ENCODE measurements around the gene ERC2.

ERC2 gene

DNA sequence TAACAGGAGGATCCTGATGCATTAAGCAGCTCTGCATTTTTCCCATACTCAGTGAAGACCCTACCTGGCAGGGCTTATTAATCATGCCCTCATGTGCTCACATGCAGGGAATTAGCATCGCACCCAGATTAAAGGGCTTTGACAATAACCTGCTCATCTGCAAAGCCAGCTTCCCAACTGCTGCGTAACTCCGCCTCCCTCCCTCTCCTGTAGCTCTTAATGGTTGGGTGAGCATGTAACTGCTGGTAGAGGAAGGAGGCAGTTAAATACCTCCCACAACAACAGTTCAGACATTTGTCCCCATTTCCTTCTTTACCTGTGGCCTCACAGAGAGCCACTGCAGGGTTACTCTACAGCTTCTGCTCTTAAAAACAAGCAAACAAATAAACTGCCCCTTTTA is 777.5 kb downstream of the ERC2 start:
- Histone ChIP-seq H3K79me2 (ENCODE audit: insufficient read depth, low read length) (no peaks in the 10 kb centered on the region), H3K4me2 (ENCODE audit: low read depth, low read length, poor library complexity, severe bottlenecking) (peak overlapping the region; percentile 70), H3K27me3 (ENCODE audit: insufficient read depth, low read length, poor library complexity, severe bottlenecking) (no peaks in the 10 kb centered on the region), H2AFZ (ENCODE audit: low read length) (peak overlapping the region; percentile 25), H3K4me3 (ENCODE audit: low read length, poor library complexity, severe bottlenecking) (peak overlapping the region; percentile 38), H3K4me1 (ENCODE audit: insufficient read depth, low read length, poor library complexity, severe bottlenecking) (peaks cover 40% of the 10 kb centered on the region), H3F3A (ENCODE audit: low read depth) (no peaks in the 10 kb centered on the region), H3K9me3 (ENCODE audit: insufficient read depth, low read depth, low read length) (no peaks in the 10 kb centered on the region), H3K9me2 (replicated peaks; ENCODE audit: low read depth, low read length) (no peaks in the 10 kb centered on the region), H3K36me3 (ENCODE audit: insufficient read depth, low read length) (no peaks in the 10 kb centered on the region), H3K9ac (ENCODE audit: low read depth, low read length, poor library complexity, severe bottlenecking) (peak overlapping the region; percentile 27), H4K20me1 (ENCODE audit: insufficient read depth, low read length, poor library complexity, severe bottlenecking) (no peaks in the 10 kb centered on the region)
- TF ChIP-seq, protein P1, sequence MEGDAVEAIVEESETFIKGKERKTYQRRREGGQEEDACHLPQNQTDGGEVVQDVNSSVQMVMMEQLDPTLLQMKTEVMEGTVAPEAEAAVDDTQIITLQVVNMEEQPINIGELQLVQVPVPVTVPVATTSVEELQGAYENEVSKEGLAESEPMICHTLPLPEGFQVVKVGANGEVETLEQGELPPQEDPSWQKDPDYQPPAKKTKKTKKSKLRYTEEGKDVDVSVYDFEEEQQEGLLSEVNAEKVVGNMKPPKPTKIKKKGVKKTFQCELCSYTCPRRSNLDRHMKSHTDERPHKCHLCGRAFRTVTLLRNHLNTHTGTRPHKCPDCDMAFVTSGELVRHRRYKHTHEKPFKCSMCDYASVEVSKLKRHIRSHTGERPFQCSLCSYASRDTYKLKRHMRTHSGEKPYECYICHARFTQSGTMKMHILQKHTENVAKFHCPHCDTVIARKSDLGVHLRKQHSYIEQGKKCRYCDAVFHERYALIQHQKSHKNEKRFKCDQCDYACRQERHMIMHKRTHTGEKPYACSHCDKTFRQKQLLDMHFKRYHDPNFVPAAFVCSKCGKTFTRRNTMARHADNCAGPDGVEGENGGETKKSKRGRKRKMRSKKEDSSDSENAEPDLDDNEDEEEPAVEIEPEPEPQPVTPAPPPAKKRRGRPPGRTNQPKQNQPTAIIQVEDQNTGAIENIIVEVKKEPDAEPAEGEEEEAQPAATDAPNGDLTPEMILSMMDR (conservative IDR thresholded peaks at IDR 0.05; ENCODE audit: low read length) = no peak
- TF ChIP-seq EZH2phosphoT487 (IDR thresholded peaks at IDR 0.05; ENCODE audit: borderline replicate concordance) = no peak

DNA sequence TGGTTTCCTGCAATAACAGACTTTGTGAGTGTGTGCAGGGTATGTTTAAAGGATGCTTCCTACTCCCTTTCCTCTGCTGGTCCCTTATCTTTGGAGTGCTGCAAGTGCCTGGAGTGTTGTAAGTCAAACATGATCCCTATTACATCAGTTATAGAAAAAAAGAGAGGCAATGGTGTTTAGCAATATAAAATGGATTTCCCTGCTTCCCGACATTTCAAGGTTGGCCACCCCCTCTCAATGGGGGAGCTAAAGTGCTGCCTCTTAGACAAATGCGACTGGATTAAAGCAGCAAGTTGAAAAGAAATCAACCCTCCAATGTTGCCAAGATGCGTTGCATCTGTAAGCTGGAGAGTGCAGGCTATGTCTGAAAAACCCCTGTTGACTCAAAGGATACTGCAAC is 778.1 kb downstream of the ERC2 start:
- Histone ChIP-seq H3K4me2 (ENCODE audit: low read depth, low read length, poor library complexity, severe bottlenecking) (peak overlapping the region; percentile 70), H3K36me3 (ENCODE audit: insufficient read depth, low read length) (no peaks in the 10 kb centered on the region), H3K9ac (ENCODE audit: low read depth, low read length, poor library complexity, severe bottlenecking) (peak overlapping the region; percentile 26), H3K4me3 (ENCODE audit: low read length, poor library complexity, severe bottlenecking) (peak overlapping the region; percentile 38), H3K9me2 (replicated peaks; ENCODE audit: low read depth, low read length) (no peaks in the 10 kb centered on the region), H3K27me3 (ENCODE audit: insufficient read depth, low read length, poor library complexity, severe bottlenecking) (no peaks in the 10 kb centered on the region), H3K79me2 (ENCODE audit: insufficient read depth, low read length) (no peaks in the 10 kb centered on the region), H4K20me1 (ENCODE audit: insufficient read depth, low read length, poor library complexity, severe bottlenecking) (no peaks in the 10 kb centered on the region), H3K9me3 (ENCODE audit: insufficient read depth, low read depth, low read length) (no peaks in the 10 kb centered on the region), H3K4me1 (ENCODE audit: insufficient read depth, low read length, poor library complexity, severe bottlenecking) (peaks cover 40% of the 10 kb centered on the region), H2AFZ (ENCODE audit: low read length) (peak overlapping the region; percentile 25), H3F3A (ENCODE audit: low read depth) (no peaks in the 10 kb centered on the region)
- no peak for TF ChIP-seq EZH2phosphoT487 (IDR thresholded peaks at IDR 0.05; ENCODE audit: borderline replicate concordance)
- TF ChIP-seq, protein P1 (conservative IDR thresholded peaks at IDR 0.05; ENCODE audit: low read length) = no peak

DNA sequence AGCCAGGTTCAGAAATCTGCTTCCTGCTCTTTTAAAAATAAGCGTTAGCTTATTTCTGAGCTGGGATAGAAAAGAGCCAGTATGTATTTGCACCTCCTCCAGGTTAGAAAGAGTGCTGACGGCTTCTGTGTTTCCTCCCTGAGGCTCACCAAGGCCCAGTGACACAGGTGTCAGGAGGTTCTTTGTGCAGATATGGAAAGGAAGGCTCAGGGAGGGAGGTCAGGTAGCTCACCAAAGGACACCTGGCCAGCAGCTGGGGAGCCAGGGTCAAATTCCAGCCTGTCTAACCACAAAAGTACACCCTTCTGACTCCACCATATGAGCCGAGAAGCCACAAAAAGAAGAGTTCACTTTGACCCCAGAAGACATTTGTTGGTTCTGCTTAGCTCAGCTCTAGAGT is 780.1 kb downstream of the ERC2 start:
- H4K20me1 ChIP-seq (ENCODE audit: insufficient read depth, low read length, poor library complexity, severe bottlenecking) = no peaks in the 10 kb centered on the region
- H3K4me2 ChIP-seq (ENCODE audit: low read depth, low read length, poor library complexity, severe bottlenecking) = no peak overlapping the region
- no peak overlapping the region for H3K9ac ChIP-seq (ENCODE audit: low read depth, low read length, poor library complexity, severe bottlenecking)
- H3K9me3 ChIP-seq (ENCODE audit: insufficient read depth, low read depth, low read length) = no peaks in the 10 kb centered on the region
- H3K4me3 ChIP-seq (ENCODE audit: low read length, poor library complexity, severe bottlenecking) = no peak overlapping the region
- no peaks in the 10 kb centered on the region for H3F3A ChIP-seq (ENCODE audit: low read depth)
- no peaks in the 10 kb centered on the region for H3K36me3 ChIP-seq (ENCODE audit: insufficient read depth, low read length)
- TF ChIP-seq EZH2phosphoT487 (IDR thresholded peaks at IDR 0.05; ENCODE audit: borderline replicate concordance) = no peak
- H3K9me2 ChIP-seq (replicated peaks; ENCODE audit: low read depth, low read length) = no peaks in the 10 kb centered on the region
- peaks cover 40% of the 10 kb centered on the region for H3K4me1 ChIP-seq (ENCODE audit: insufficient read depth, low read length, poor library complexity, severe bottlenecking)
- no peaks in the 10 kb centered on the region for H3K79me2 ChIP-seq (ENCODE audit: insufficient read depth, low read length)
- H3K27me3 ChIP-seq (ENCODE audit: insufficient read depth, low read length, poor library complexity, severe bottlenecking) = no peaks in the 10 kb centered on the region
- H2AFZ ChIP-seq (ENCODE audit: low read length) = no peak overlapping the region

DNA sequence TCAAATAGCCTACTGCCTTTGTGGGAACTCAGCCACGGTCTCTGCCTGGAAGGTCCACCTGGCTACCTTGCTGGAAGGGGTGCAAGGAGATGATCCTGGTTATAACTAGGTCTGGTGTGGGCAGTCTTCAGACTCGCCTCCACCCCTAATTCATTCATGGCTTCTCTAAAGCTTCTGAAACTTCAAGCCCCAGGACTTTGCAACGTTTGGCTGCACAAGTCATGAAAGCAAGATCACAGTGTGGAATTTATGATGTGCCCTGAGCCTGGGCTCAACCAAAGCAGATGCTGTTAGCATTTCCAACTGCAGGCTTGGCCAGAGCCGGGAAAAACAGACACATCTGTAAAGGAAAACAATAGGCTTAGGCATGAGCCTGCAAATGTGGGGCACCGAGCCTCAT is 780.7 kb downstream of the ERC2 start:
- Histone ChIP-seq H3K4me2 (ENCODE audit: low read depth, low read length, poor library complexity, severe bottlenecking) (no peak overlapping the region), H3K27me3 (ENCODE audit: insufficient read depth, low read length, poor library complexity, severe bottlenecking) (no peaks in the 10 kb centered on the region), H3K79me2 (ENCODE audit: insufficient read depth, low read length) (no peaks in the 10 kb centered on the region), H3K9me3 (ENCODE audit: insufficient read depth, low read depth, low read length) (no peaks in the 10 kb centered on the region), H4K20me1 (ENCODE audit: insufficient read depth, low read length, poor library complexity, severe bottlenecking) (no peaks in the 10 kb centered on the region), H2AFZ (ENCODE audit: low read length) (no peak overlapping the region), H3K4me1 (ENCODE audit: insufficient read depth, low read length, poor library complexity, severe bottlenecking) (peaks cover 38% of the 10 kb centered on the region), H3F3A (ENCODE audit: low read depth) (no peaks in the 10 kb centered on the region), H3K9me2 (replicated peaks; ENCODE audit: low read depth, low read length) (no peaks in the 10 kb centered on the region), H3K9ac (ENCODE audit: low read depth, low read length, poor library complexity, severe bottlenecking) (no peak overlapping the region), H3K4me3 (ENCODE audit: low read length, poor library complexity, severe bottlenecking) (no peak overlapping the region), H3K36me3 (ENCODE audit: insufficient read depth, low read length) (no peaks in the 10 kb centered on the region)
- TF ChIP-seq EZH2phosphoT487 (IDR thresholded peaks at IDR 0.05; ENCODE audit: borderline replicate concordance) = no peak
- TF ChIP-seq, protein P1 (conservative IDR thresholded peaks at IDR 0.05; ENCODE audit: low read length) = no peak
